ENCODE results near the gene SERPINB1. TPM values are rescaled to one million over a fixed set of nuclear protein-coding genes. Genes with fewer than 3 reads are reported as not detected.
A peak's percentile ranks its signal among the peaks of the same experiment; 100 is the strongest.

The SERPINB1 gene
- total RNA-seq, 2 experiments from 2014 or later: 1.2 to 3.5 TPM

GRCh38 chr6:2859185-2859700 is 17.6 kb upstream of the SERPINB1 start:
- no peak overlapping the region; the same call in 1 of the 2 replicates for H2AFZ ChIP-seq (ENCODE audit: low read length)
- peaks cover 42% of the 10 kb centered on the region; the same call in 1 of the 2 replicates for H3K79me2 ChIP-seq (ENCODE audit: insufficient read depth, low read depth, low read length)
- TF ChIP-seq EZH2phosphoT487 (IDR thresholded peaks at IDR 0.05; ENCODE audit: borderline replicate concordance, low read depth, low read length): no peak
- no peak for TF ChIP-seq CTCF (conservative IDR thresholded peaks at IDR 0.05; ENCODE audit: low read length)
- CTCF ChIA-PET (ENCODE audit: unreplicated experiment): no interaction called here
- BruUV-seq (replicated peaks): no TSS peak
- H3K4me1 ChIP-seq (ENCODE audit: insufficient read depth, low read length, poor library complexity, severe bottlenecking): peaks cover 95% of the 10 kb centered on the region
- peak overlapping the region; percentile 99 for H3K27ac ChIP-seq (ENCODE audit: low read depth, low read length, poor library complexity, severe bottlenecking)
- H3K9me2 ChIP-seq (ENCODE audit: insufficient read depth, low read length): no peaks in the 10 kb centered on the region
- intact Hi-C loops (cut with micrococcal nuclease; ENCODE audit: unreplicated experiment): no loop called here
- DNase-seq (ENCODE audit: low spot score): no peak
- peak overlapping the region; percentile 39 for H3K4me3 ChIP-seq (ENCODE audit: low read depth, low read length, poor library complexity, severe bottlenecking)
- no peaks in the 10 kb centered on the region for H4K20me1 ChIP-seq (ENCODE audit: insufficient read depth, low read length)
- H3K36me3 ChIP-seq (ENCODE audit: insufficient read depth, low read length): peaks cover 18% of the 10 kb centered on the region
- POLR2A ChIA-PET: interaction anchor here (0.7 to 4.9 kb wide), 9 partner anchors 8 to 43 kb away, joined by 3 to 47 read pairs (median 4); no protein-coding TSS in a partner anchor
- H3K9me3 ChIP-seq (ENCODE audit: low read length): no peaks in the 10 kb centered on the region
- H3K4me2 ChIP-seq (ENCODE audit: low read length): peak overlapping the region; percentile 62

GRCh38 chr6:2857580-2858337 is 16.1 kb upstream of the SERPINB1 start:
- peaks cover 21% of the 10 kb centered on the region for H3K36me3 ChIP-seq (ENCODE audit: insufficient read depth, low read length)
- TF ChIP-seq EZH2phosphoT487 (IDR thresholded peaks at IDR 0.05; ENCODE audit: borderline replicate concordance, low read depth, low read length) (no peak), CTCF (conservative IDR thresholded peaks at IDR 0.05; ENCODE audit: low read length) (no peak)
- peak overlapping the region; percentile 99 for H3K27ac ChIP-seq (ENCODE audit: low read depth, low read length, poor library complexity, severe bottlenecking)
- H3K9me3 ChIP-seq (ENCODE audit: low read length): no peaks in the 10 kb centered on the region
- CTCF ChIA-PET (ENCODE audit: unreplicated experiment): interaction anchor here (0.5 to 1.0 kb wide), 2 partner anchors 11 to 297 kb away, joined by 3 to 5 read pairs; no protein-coding TSS in a partner anchor
- BruUV-seq (replicated peaks): no TSS peak
- no peaks in the 10 kb centered on the region for H4K20me1 ChIP-seq (ENCODE audit: insufficient read depth, low read length)
- H3K4me2 ChIP-seq (ENCODE audit: low read length): peak overlapping the region; percentile 62
- H3K4me3 ChIP-seq (ENCODE audit: low read depth, low read length, poor library complexity, severe bottlenecking): peak overlapping the region; percentile 39
- H3K9me2 ChIP-seq (ENCODE audit: insufficient read depth, low read length): no peaks in the 10 kb centered on the region
- intact Hi-C loops (cut with micrococcal nuclease; ENCODE audit: unreplicated experiment): no loop called here
- DNase-seq (ENCODE audit: low spot score): peak; percentile 70
- peaks cover 96% of the 10 kb centered on the region for H3K4me1 ChIP-seq (ENCODE audit: insufficient read depth, low read length, poor library complexity, severe bottlenecking)
- peaks cover 41% of the 10 kb centered on the region; the same call in 1 of the 2 replicates for H3K79me2 ChIP-seq (ENCODE audit: insufficient read depth, low read depth, low read length)
- POLR2A ChIA-PET: interaction anchor here (0.6 to 4.9 kb wide), 12 partner anchors 9 to 129 kb away, joined by 3 to 47 read pairs (median 4); no protein-coding TSS in a partner anchor
- H2AFZ ChIP-seq (ENCODE audit: low read length): no peak overlapping the region
